ENCODE measurements around the gene TMEM61. TPM values are rescaled to one million over a fixed set of nuclear protein-coding genes. Genes with fewer than 3 reads are reported as not detected.

TMEM61 gene
- total and polyA plus RNA-seq, 2 of the 8 experiments (the other 6 are each of a cell fraction or from before 2014, with no cell fraction given), result 0.54 to 1.4 TPM

- TF ChIP-seq POLR2A (IDR thresholded peaks at IDR 0.05; ENCODE audit: control extremely low read depth in 1 of 2, low read depth in 2 of 2, low read length in 2 of 2), result 0 out of 3 replicates have a peak, but pooled peaks of 1 of the 2 experiments have one; percentile 33
- peak; percentile 86 for TF ChIP-seq SUZ12 (IDR thresholded peaks at IDR 0.05; ENCODE audit: low read length)
- peak; percentile 86 for TF ChIP-seq KDM4A (IDR thresholded peaks at IDR 0.05; ENCODE audit: low read depth, low read length, severe bottlenecking)
- no peak for TF ChIP-seq SAP30 (IDR thresholded peaks at IDR 0.05; ENCODE audit: insufficient read depth, insufficient replicate concordance, low read length)
- TF ChIP-seq TAF1 (IDR thresholded peaks at IDR 0.05; ENCODE audit: low read depth, low read length), result 0 out of 2 replicates have a peak, but pooled peaks have one; percentile 46
- TF ChIP-seq CTCF (IDR thresholded peaks at IDR 0.05; ENCODE audit: control extremely low read depth in 1 of 3, insufficient read depth in 1 of 3, low read depth in 1 of 3, low read length in 3 of 3), result no peak
Measured at GRCh38 chr1:55039342-55040082, 59.1 kb downstream of the TMEM61 start, which contains the start of gene PCSK9 (continued).

All from H1 (cell line).